Epithelial cell of umbilical artery (primary cell): Measurements from ENCODE around the gene GJC3. TPM values are rescaled to one million over a fixed set of nuclear protein-coding genes. Genes with fewer than 3 reads are reported as not detected.

Experiments used
- total RNA-seq: library from RNA; depleted of rRNA; stranded (reverse); fragments of >200 nt; gene quantifications from 2 replicates; pipeline ENCODE4 v1.2.3, GENCODE V29; 2014

The GJC3 gene
- 0.30 TPM in 1 of 2 replicates, not detected in the other for total RNA-seq

GRCh38 chr7:99928994-99929729 lies at the start of gene GJC3:
GJC3 (minus strand) TSS chr7:99929620; CDS start chr7:99929620, 0 bp downstream.

GRCh38 chr7:99975782-99976521 lies 46.5 kb upstream of the GJC3 start, which contains the start of gene AZGP1:
AZGP1 (minus strand) TSS chr7:99976031; CDS start chr7:99976020, 11 bp downstream.

GRCh38 chr7:99918959-99919813 lies 10.2 kb downstream of the GJC3 start, which contains the start of gene TRIM4:
TRIM4 (minus strand) TSS chr7:99919530; CDS start chr7:99919401, 129 bp downstream.

GRCh38 chr7:99876933-99877332 lies 52.5 kb downstream of the GJC3 start, which contains the start of gene OR2AE1:
OR2AE1 (minus strand) TSS chr7:99877033; CDS start chr7:99877033, 0 bp downstream.

Other genes starting within 250 kb of the GJC3 start
- gene CYP3A5, start 249.6 kb downstream of the GJC3 start, total RNA-seq: not detected in 2 replicates
- not detected in 2 replicates for gene CYP3A7, start 194.4 kb downstream of the GJC3 start, total RNA-seq
- not detected in 2 replicates for gene CYP3A4, start 145.4 kb downstream of the GJC3 start, total RNA-seq
- gene CYP3A43, start 101.6 kb downstream of the GJC3 start, total RNA-seq: not detected in 2 replicates
- 0.30 TPM in 1 of 2 replicates, not detected in the other for gene OR2AE1, start 52.6 kb downstream of the GJC3 start, total RNA-seq
- gene TRIM4, start 10.1 kb downstream of the GJC3 start, total RNA-seq: 15.6 and 16.3 TPM in 2 replicates
- not detected in 2 replicates for gene AZGP1, start 46.4 kb upstream of the GJC3 start, total RNA-seq
- 27.5 and 32.8 TPM in 2 replicates for gene ZKSCAN1, start 86.0 kb upstream of the GJC3 start, total RNA-seq
- gene ZSCAN21, start 120.2 kb upstream of the GJC3 start, total RNA-seq: 7.1 and 8.4 TPM in 2 replicates
- 26.3 and 26.6 TPM in 2 replicates for gene ZNF3, start 152.1 kb upstream of the GJC3 start, total RNA-seq
- 109 and 112 TPM in 2 replicates for gene COPS6, start 159.3 kb upstream of the GJC3 start, total RNA-seq
- gene MCM7, start 171.8 kb upstream of the GJC3 start, total RNA-seq: 104 and 124 TPM in 2 replicates
- gene AP4M1, start 172.0 kb upstream of the GJC3 start, total RNA-seq: 25.3 and 38.8 TPM in 2 replicates
- gene TAF6, start 189.7 kb upstream of the GJC3 start, total RNA-seq: 31.2 and 32.5 TPM in 2 replicates
- gene CNPY4, start 190.0 kb upstream of the GJC3 start, total RNA-seq: 30.5 and 50.3 TPM in 2 replicates
- 2.7 and 2.9 TPM in 2 replicates for gene MBLAC1, start 197.3 kb upstream of the GJC3 start, total RNA-seq
- 134 and 148 TPM in 2 replicates for gene LAMTOR4, start 219.3 kb upstream of the GJC3 start, total RNA-seq
- 5.5 and 6.2 TPM in 2 replicates for gene TRAPPC14, start 229.1 kb upstream of the GJC3 start, total RNA-seq
- 0.61 and 0.65 TPM in 2 replicates for gene GAL3ST4, start 239.0 kb upstream of the GJC3 start, total RNA-seq
- 6.8 and 7.0 TPM in 2 replicates for gene GPC2, start 247.8 kb upstream of the GJC3 start, total RNA-seq
- 0.65 and 1.1 TPM in 2 replicates for gene STAG3, start 248.3 kb upstream of the GJC3 start, total RNA-seq